HEK293 (cell line): Measurements from ENCODE around the gene SH3RF1.

ENCODE experiments used
- CTCF ChIP-seq: fragments of 450-650 bp; formaldehyde crosslinking; IDR thresholded peaks from 2 replicates; pipeline ENCODE4 v1.5.1; 2016; ENCODE audit warnings: missing biosample characterization, missing genetic modification characterization
- FEZF1 ChIP-seq: fragments of 450-650 bp; formaldehyde crosslinking; IDR thresholded peaks from 2 replicates; pipeline ENCODE4 v1.5.1; 2016; ENCODE audit warnings: missing biosample characterization, missing genetic modification characterization
- PBX3 ChIP-seq: sonication (generic); formaldehyde crosslinking; IDR thresholded peaks from 2 replicates; pipeline ENCODE4 v1.8.1; 2022; ENCODE audit warnings: mild to moderate bottlenecking, moderate library complexity, missing genetic modification reagents
- PRDM10 ChIP-seq: fragments of 450-650 bp; formaldehyde crosslinking; IDR thresholded peaks from 2 replicates; pipeline ENCODE4 v1.5.1; 2016; ENCODE audit warnings: missing biosample characterization, missing genetic modification characterization
- RBAK ChIP-seq: fragments of 450-650 bp; formaldehyde crosslinking; IDR thresholded peaks from 2 replicates; pipeline ENCODE4 v1.5.1; 2016; ENCODE audit warnings: missing biosample characterization, missing genetic modification characterization
- ZBTB26 ChIP-seq: fragments of 450-650 bp; formaldehyde crosslinking; optimal IDR thresholded peaks from 2 replicates; pipeline ENCODE3; 2016; ENCODE audit warnings: missing biosample characterization, mild to moderate bottlenecking, missing genetic modification characterization
- ZNF157 ChIP-seq: fragments of 450-650 bp; formaldehyde crosslinking; IDR thresholded peaks from 2 replicates; pipeline ENCODE4 v1.5.1; 2016; ENCODE audit warnings: missing biosample characterization, missing genetic modification characterization
- ZNF174 ChIP-seq: fragments of 450-650 bp; formaldehyde crosslinking; IDR thresholded peaks from 2 replicates; pipeline ENCODE4 v1.5.0; 2017; ENCODE audit warnings: missing biosample characterization, mild to moderate bottlenecking, missing genetic modification characterization
- ZNF48 ChIP-seq: fragments of 450-650 bp; formaldehyde crosslinking; IDR thresholded peaks from 2 replicates; pipeline ENCODE4 v1.5.1; 2016; ENCODE audit warnings: missing biosample characterization, missing genetic modification characterization
- ZNF658 ChIP-seq: fragments of 450-650 bp; formaldehyde crosslinking; IDR thresholded peaks from 2 replicates; pipeline ENCODE4; 2016; ENCODE audit warnings: missing biosample characterization, missing genetic modification characterization
- ZNF791 ChIP-seq: fragments of 450-650 bp; formaldehyde crosslinking; IDR thresholded peaks from 2 replicates; pipeline ENCODE4 v1.5.1; 2016; ENCODE audit warnings: missing biosample characterization, missing genetic modification characterization

- TF ChIP-seq CTCF (tag by site-specific recombination), result no peak
- no peak for TF ChIP-seq ZNF48
- no peak for TF ChIP-seq ZNF791 (tag by site-specific recombination)
- TF ChIP-seq RBAK, result no peak
- TF ChIP-seq ZNF658 (tag by site-specific recombination), result no peak
- TF ChIP-seq ZNF157 (tag by site-specific recombination), result no peak
- no peak for TF ChIP-seq PRDM10 (tag by site-specific recombination)
- TF ChIP-seq ZNF174 (tag by site-specific recombination), result no peak
- TF ChIP-seq ZBTB26, result no peak
- TF ChIP-seq PBX3 (CRISPR knock-in tag), result no peak
- TF ChIP-seq FEZF1 (tag by site-specific recombination), result no peak
Observed at GRCh38 chr4:169124661-169125060, 146.1 kb downstream of the SH3RF1 start.
